Loucy (cell line): Measurements from ENCODE around the gene PLIN4.

Experiments used
- EZH2phosphoT487 ChIP-seq: fragments of 200-600 bp; IDR thresholded peaks from 2 replicates; pipeline ENCODE4 v1.6.1; 2018; ENCODE audit warnings: antibody characterized with exemption, mild to moderate bottlenecking, moderate library complexity, borderline replicate concordance
- TF ChIP-seq, protein P1 (sequence below): fragments of 200-600 bp; sonication (generic); conservative IDR thresholded peaks from 2 replicates; pipeline ENCODE4 v1.5.1; 2014; ENCODE audit warnings: mild to moderate bottlenecking, antibody characterized with exemption, low read length

DNA sequence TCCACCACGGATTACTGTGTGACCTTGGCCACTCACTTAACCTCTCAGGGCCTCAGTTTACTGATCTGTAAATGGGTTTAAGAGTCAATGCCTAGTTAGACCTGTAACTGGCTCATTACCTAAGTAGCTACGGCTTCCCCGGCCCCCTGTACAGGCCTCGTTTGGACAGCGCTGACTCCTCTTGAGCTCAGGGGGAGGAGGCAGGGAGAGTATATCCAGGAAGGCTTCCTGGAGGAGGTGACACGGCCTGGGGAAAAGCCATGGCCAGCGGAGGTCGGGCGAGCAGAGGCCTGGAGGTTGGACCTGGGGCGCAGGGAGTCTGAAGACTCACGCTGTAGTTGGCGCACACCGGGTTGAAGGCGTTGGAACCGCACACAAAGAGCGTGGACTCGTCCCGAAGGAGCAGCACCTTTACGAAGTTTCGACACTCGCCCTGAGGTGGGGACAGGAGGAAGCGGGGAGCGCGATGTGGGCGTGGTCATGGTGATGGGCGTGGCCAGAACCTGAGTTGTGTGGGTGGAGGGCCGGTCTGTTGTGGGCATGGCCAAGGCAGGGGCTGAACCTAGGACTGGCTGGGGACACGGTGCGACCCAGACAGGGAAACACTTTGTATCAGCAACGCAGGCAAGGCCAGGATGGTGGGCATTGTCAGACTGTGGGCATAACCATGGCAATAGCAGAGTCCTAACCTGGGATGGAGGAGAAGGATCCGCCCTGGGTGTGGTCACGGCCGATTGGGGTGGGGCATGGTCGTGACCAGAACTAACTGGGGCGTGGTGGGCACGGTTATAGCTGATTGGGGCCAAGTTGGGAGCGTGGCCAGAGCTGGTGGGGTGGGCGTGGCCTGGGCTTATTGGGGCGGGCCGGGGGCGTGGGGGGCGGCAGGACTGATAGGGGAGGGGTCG lies 37.6 kb upstream of the PLIN4 start:
- TF ChIP-seq, protein P1, sequence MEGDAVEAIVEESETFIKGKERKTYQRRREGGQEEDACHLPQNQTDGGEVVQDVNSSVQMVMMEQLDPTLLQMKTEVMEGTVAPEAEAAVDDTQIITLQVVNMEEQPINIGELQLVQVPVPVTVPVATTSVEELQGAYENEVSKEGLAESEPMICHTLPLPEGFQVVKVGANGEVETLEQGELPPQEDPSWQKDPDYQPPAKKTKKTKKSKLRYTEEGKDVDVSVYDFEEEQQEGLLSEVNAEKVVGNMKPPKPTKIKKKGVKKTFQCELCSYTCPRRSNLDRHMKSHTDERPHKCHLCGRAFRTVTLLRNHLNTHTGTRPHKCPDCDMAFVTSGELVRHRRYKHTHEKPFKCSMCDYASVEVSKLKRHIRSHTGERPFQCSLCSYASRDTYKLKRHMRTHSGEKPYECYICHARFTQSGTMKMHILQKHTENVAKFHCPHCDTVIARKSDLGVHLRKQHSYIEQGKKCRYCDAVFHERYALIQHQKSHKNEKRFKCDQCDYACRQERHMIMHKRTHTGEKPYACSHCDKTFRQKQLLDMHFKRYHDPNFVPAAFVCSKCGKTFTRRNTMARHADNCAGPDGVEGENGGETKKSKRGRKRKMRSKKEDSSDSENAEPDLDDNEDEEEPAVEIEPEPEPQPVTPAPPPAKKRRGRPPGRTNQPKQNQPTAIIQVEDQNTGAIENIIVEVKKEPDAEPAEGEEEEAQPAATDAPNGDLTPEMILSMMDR: no peak
- TF ChIP-seq EZH2phosphoT487: no peak
